ENCODE measurements around the gene GAS6.
"Not testable (repeated sequence)": the region's sequence is repeated elsewhere in the genome, so short reads cannot be mapped to it uniquely, and the experiment has no call there.

The GAS6 gene

DNA sequence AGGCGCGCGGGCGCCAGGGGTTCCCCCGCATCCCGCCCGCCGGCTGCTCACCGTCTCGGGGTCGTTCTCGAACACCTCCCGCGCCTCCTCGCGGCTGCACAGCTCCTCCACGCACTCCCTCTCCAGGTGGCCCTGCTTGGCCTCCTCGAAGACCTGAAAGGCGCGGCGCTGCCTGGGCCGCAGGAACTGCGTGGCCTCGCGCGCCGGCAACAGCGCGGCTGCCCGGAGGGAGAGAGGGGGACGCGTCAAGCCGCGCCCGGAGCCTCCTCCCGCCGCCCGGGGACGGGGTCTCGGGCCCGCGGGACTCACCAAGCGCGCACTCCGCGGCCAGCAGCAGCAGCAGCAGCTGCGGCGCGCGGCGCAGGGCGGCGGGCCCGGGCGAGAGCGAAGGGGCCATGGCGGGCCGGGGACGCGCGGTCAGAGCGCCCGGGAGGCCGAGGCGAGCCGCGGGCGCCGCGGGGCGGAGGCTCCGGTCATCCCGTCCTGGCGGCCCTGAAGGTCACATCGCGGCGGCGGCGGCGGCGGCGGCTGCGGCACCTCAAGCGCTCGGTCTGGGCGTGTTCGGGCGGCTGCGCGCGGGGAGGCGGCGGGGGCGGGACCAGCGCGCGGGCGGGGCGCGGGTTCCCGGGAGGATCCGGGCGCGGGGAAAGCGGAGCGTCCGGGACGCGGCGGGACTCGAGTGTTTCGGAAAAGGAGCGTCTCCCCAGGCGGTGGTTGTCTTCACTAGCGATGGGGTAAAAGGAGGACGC is at the start of gene GAS6:
TSS of gene GAS6 (minus strand) at position 553 of the 749 bp plus-strand sequence. CDS start at position 397, 156 bp downstream.
- ChIA-PET POLR2A (interaction anchor here (0.6 kb wide), 1 partner anchor 1768 kb away, joined by 3 read pairs; no protein-coding TSS in a partner anchor), CTCF (no interaction called here)
- DNase-seq (ENCODE audit: extremely low spot score), result peak; percentile 49
- TF ChIP-seq, protein P1, sequence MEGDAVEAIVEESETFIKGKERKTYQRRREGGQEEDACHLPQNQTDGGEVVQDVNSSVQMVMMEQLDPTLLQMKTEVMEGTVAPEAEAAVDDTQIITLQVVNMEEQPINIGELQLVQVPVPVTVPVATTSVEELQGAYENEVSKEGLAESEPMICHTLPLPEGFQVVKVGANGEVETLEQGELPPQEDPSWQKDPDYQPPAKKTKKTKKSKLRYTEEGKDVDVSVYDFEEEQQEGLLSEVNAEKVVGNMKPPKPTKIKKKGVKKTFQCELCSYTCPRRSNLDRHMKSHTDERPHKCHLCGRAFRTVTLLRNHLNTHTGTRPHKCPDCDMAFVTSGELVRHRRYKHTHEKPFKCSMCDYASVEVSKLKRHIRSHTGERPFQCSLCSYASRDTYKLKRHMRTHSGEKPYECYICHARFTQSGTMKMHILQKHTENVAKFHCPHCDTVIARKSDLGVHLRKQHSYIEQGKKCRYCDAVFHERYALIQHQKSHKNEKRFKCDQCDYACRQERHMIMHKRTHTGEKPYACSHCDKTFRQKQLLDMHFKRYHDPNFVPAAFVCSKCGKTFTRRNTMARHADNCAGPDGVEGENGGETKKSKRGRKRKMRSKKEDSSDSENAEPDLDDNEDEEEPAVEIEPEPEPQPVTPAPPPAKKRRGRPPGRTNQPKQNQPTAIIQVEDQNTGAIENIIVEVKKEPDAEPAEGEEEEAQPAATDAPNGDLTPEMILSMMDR (IDR thresholded peaks at IDR 0.05; ENCODE audit: control extremely low read depth, extremely low read depth, low read depth, missing control alignments), result no peak

GRCh38 chr13:113913408-113913807 is 49.5 kb upstream of the GAS6 start:
- DNase-seq (ENCODE audit: extremely low spot score); CTCF ChIA-PET; POLR2A ChIA-PET: not testable (repeated sequence)

- TF ChIP-seq, protein P1 (IDR thresholded peaks at IDR 0.05; ENCODE audit: control extremely low read depth, extremely low read depth, low read depth, missing control alignments), result no peak
- ChIA-PET CTCF (no interaction called here), POLR2A (no interaction called here)
- DNase-seq (ENCODE audit: extremely low spot score), result no peak
These were observed 48.7 kb upstream of the GAS6 start for GRCh38 chr13:113912596-113912995.

GRCh38 chr13:113907635-113908617 is 44.0 kb upstream of the GAS6 start:
- ChIA-PET POLR2A (no interaction called here), CTCF (no interaction called here)
- no peak for DNase-seq (ENCODE audit: extremely low spot score)
- TF ChIP-seq, protein P1 (IDR thresholded peaks at IDR 0.05; ENCODE audit: control extremely low read depth, extremely low read depth, low read depth, missing control alignments), result no peak

- ChIA-PET POLR2A (no interaction called here), CTCF (interaction anchor here (1.0 kb wide), 1 partner anchor 15 kb away, joined by 3 read pairs; no protein-coding TSS in a partner anchor)
- TF ChIP-seq, protein P1 (IDR thresholded peaks at IDR 0.05; ENCODE audit: control extremely low read depth, extremely low read depth, low read depth, missing control alignments), result no peak
- no peak for DNase-seq (ENCODE audit: extremely low spot score)
These were observed 42.7 kb upstream of the GAS6 start for GRCh38 chr13:113906571-113906970.

GRCh38 chr13:113905942-113906341 is 42.1 kb upstream of the GAS6 start:
- no peak for DNase-seq (ENCODE audit: extremely low spot score)
- TF ChIP-seq, protein P1 (IDR thresholded peaks at IDR 0.05; ENCODE audit: control extremely low read depth, extremely low read depth, low read depth, missing control alignments), result no peak
- POLR2A ChIA-PET, result no interaction called here
- CTCF ChIA-PET, result interaction anchor here (1.0 kb wide), 1 partner anchor 16 kb away, joined by 3 read pairs; no protein-coding TSS in a partner anchor
